ENCODE data around the gene B4GALNT1.
A peak's percentile ranks its signal among the peaks of the same experiment; 100 is the strongest.
"Not testable (repeated sequence)": the region's sequence is repeated elsewhere in the genome, so short reads cannot be mapped to it uniquely, and the experiment has no call there.

Gene B4GALNT1

DNA sequence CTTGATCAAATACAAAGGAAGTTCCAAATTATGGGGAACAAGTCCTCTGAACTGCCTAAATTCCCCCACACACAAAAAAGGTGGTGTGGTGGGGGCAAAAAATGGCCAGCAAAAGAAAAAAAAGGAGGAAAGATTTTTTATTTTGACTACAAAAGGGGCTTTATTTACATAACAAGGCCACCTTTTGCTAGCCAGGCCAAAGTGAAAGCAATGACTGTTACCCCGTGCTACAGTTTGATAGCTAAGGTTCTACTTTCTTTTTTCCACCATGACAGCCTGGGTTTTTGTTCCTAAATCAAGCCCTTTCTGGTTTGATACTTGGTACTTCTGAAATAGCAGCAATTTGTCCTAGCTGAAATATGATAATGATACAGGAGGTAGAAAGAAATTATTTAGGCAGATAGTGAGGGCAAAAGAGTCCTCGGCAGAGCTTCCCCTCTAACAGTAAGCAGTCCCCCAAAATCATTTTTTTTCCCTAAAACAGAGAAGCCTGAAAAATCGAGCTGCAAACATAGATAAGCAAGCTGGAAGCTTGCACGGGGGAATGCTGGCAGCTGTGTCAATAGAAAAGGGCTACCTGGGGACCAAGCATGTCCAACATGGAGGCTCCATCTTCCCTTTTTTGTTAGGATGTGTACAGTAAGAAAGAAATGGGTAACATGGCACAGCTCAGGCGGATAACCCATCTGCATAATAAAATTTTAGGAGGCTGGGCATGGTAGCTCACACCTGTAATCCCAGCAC lies 8.9 kb upstream of the B4GALNT1 start:
- Histone ChIP-seq H3K4me3 (no peak overlapping the region), H3K27ac (no peak overlapping the region)
- peak; percentile 38 for DNase-seq (ENCODE audit: low spot score)
- TF ChIP-seq CTCF (IDR thresholded peaks at IDR 0.05): no peak

DNA sequence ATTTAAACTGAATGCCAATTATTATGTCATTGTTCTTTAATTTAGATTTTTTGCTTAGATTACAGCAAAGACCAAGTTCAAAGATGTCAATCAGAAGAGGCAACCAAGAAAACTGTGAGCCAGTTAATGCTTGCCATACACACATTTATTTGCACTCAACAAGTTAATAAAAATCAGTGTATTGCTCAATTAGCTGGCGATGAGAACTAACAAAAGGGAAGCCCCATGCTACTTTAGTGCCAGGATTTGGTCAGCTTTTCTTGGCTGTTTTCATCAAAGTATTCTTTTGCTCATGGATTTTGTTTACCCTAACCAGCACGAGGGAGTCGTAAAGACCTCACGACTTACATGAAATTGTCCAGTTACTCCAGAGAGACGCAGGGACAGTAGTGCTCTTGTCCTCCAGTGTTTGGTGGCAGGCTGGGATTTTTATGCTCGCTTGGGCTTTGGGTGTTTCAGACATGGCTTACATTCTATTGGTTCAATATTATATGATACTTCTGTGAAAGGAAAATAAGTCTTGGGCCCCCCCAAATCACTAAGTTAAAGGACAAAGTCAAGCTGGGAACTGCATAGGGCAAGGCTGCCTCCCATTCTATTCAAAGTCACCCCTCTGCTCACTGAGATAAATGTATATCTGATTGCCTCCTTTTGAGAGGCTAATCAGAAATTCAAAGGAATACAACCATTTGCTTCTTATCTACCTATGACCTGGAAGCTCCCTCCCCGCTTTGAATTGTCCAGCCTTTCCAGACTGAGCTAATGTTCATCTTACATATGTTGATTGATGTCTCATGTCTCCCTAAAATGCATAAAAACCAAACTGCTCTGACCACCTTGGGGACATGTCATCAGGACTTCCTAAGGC lies 7.4 kb upstream of the B4GALNT1 start:
- Histone ChIP-seq H3K4me3 (no peak overlapping the region), H3K27ac (no peak overlapping the region)
- TF ChIP-seq CTCF (IDR thresholded peaks at IDR 0.05): no peak
- peak; percentile 17 for DNase-seq (ENCODE audit: low spot score)

- Histone ChIP-seq H3K27ac (no peak overlapping the region), H3K4me3 (no peak overlapping the region)
- peak; percentile 8 for DNase-seq (ENCODE audit: low spot score)
- no peak for TF ChIP-seq CTCF (IDR thresholded peaks at IDR 0.05)
These were observed 5.1 kb upstream of the B4GALNT1 start for GRCh38 chr12:57638096-57638495.

DNA sequence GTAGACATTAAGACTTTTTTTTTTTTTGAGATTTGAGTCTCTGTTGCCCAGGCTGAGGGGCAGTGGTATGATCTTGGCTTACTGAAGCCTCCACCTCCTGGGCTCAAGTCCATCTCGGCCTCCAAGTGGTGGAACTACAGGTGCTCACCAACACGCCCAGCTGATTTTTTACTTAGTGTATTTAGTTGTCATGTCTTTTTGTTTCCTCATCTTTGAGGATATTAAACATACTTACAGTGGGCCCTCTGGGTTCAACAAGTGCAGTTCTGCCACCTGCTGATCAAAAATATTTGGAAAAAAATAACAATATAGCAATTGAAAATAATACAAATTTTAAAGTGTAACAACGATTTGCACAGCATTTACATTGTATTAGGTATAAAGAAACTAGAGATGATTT lies 4.4 kb upstream of the B4GALNT1 start:
- Histone ChIP-seq H3K4me3 (no peak overlapping the region), H3K27ac (no peak overlapping the region)
- TF ChIP-seq CTCF (IDR thresholded peaks at IDR 0.05): no peak
- DNase-seq (ENCODE audit: low spot score): peak; percentile 2

GRCh38 chr12:57636731-57637130 lies 3.7 kb upstream of the B4GALNT1 start:
- peak; percentile 12 for DNase-seq (ENCODE audit: low spot score)
- H3K4me3 ChIP-seq, H3K27ac ChIP-seq: not testable (repeated sequence)

- peak overlapping the region; percentile 41 to 64 for H3K27ac ChIP-seq
- H3K4me3 ChIP-seq: peak overlapping the region; percentile 92
- peak; percentile 75 for DNase-seq (ENCODE audit: low spot score)
- no peak for TF ChIP-seq CTCF (IDR thresholded peaks at IDR 0.05)
These were observed 686 bp downstream of the B4GALNT1 start for GRCh38 chr12:57632073-57632957.

- H3K27ac ChIP-seq: peak overlapping the region in 1 of 2 donors; percentile 64
- no peak for TF ChIP-seq CTCF (IDR thresholded peaks at IDR 0.05)
- peak overlapping the region; percentile 92 for H3K4me3 ChIP-seq
- no peak for DNase-seq (ENCODE audit: low spot score)
These were observed 1.4 kb downstream of the B4GALNT1 start for GRCh38 chr12:57631566-57632072.

Measured in coronary artery (tissue), 2 donors.